Hepatocyte (in vitro differentiated cells): Measurements from ENCODE around the gene CPA5. TPM values are rescaled to one million over a fixed set of nuclear protein-coding genes. Genes with fewer than 3 reads are reported as not detected.

Experiments used
- DNase-seq: peaks from one replicate; pipeline ENCODE4 v3.0.0-alpha.2; 2016; ENCODE audit warnings: low spot score
- H2AFZ ChIP-seq: fragments of 200-600 bp; sonication (generic); 2 replicates; pipeline ENCODE4 v1.6.0; 2016; ENCODE audit warnings: antibody characterized with exemption, mild to moderate bottlenecking
- H3K27ac ChIP-seq: fragments of 200-600 bp; sonication (generic); 2 replicates; pipeline ENCODE4 v1.5.1; 2016; ENCODE audit warnings: mild to moderate bottlenecking
- H3K27me3 ChIP-seq: fragments of 200-600 bp; sonication (generic); 2 replicates; pipeline ENCODE4 v1.6.1; 2016
- H3K36me3 ChIP-seq: fragments of 200-600 bp; sonication (generic); replicated peaks from 2 replicates; pipeline ENCODE4 v1.5.1; 2016; ENCODE audit warnings: low read depth; ENCODE audit not compliant: insufficient read depth
- H3K4me1 ChIP-seq: fragments of 200-600 bp; sonication (generic); 2 replicates; pipeline ENCODE4 v1.5.1; 2016; ENCODE audit warnings: mild to moderate bottlenecking, moderate library complexity; ENCODE audit not compliant: insufficient read depth
- H3K4me2 ChIP-seq: fragments of 200-600 bp; sonication (generic); 2 replicates; pipeline ENCODE4 v1.6.0; 2016
- H3K4me3 ChIP-seq: fragments of 200-600 bp; sonication (generic); 2 replicates; pipeline ENCODE4 v1.5.1; 2016; ENCODE audit warnings: mild to moderate bottlenecking
- H3K79me2 ChIP-seq: fragments of 200-600 bp; sonication (generic); 2 replicates; pipeline ENCODE4 v1.6.0; 2017; ENCODE audit warnings: mild to moderate bottlenecking
- H3K9me2 ChIP-seq: fragments of 200-600 bp; sonication (generic); replicated peaks from 2 replicates; pipeline ENCODE4 v1.6.0; 2017; ENCODE audit warnings: mild to moderate bottlenecking; ENCODE audit not compliant: insufficient read depth
- H3K9me3 ChIP-seq: fragments of 200-600 bp; sonication (generic); 2 replicates; pipeline ENCODE4 v1.5.1; 2016; ENCODE audit warnings: low read depth, mild to moderate bottlenecking
- H4K20me1 ChIP-seq: fragments of 200-600 bp; sonication (generic); 2 replicates; pipeline ENCODE4 v1.6.0; 2016; ENCODE audit warnings: mild to moderate bottlenecking; ENCODE audit not compliant: insufficient read depth, poor library complexity, severe bottlenecking
- CTCF ChIP-seq: fragments of 200-600 bp; sonication (generic); IDR thresholded peaks from 2 replicates; pipeline ENCODE4 v1.5.1; 2016; ENCODE audit warnings: antibody characterized with exemption, mild to moderate bottlenecking; ENCODE audit not compliant: poor library complexity
- EZH2 ChIP-seq: fragments of 200-600 bp; sonication (generic); IDR thresholded peaks from 2 replicates; pipeline ENCODE4 v1.6.1; 2016; ENCODE audit warnings: antibody characterized with exemption, mild to moderate bottlenecking, borderline replicate concordance
- EZH2phosphoT487 ChIP-seq: fragments of 200-600 bp; sonication (generic); IDR thresholded peaks from one replicate; pipeline ENCODE4 v1.6.1; 2018; ENCODE audit warnings: antibody characterized with exemption, mild to moderate bottlenecking, low read depth, moderate library complexity; ENCODE audit not compliant: unreplicated experiment, severe bottlenecking
- WGBS: methylation state at CpG from one replicate; pipeline ENCODE4 v1.1.6; 2016; ENCODE audit warnings: low lambda C conversion rate; ENCODE audit errors: missing lambda C conversion rate; 5-methylcytosine and 5-hydroxymethylcytosine counted together
- polyA plus RNA-seq: library from polyadenylated mRNA; unstranded; fragments of >200 nt; fragmentation: Nextera tagmentation; extraction: Ambion mirVana; gene quantifications from 2 replicates; pipeline ENCODE4 v1.2.1, GENCODE V29; 2016
- total RNA-seq: library from RNA; depleted of rRNA; stranded (reverse); fragments of >200 nt; gene quantifications from 2 replicates; pipeline ENCODE4 v1.2.3, GENCODE V29; 2014

CPA5 gene
- total and polyA plus RNA-seq, 2 experiments from 2014 or later, result 0.30 TPM; not detected in 1

- no peak for DNase-seq
- Histone ChIP-seq H3K27ac (peak overlapping the region; percentile 28), H3K9me2 (no peaks in the 10 kb centered on the region), H4K20me1 (no peaks in the 10 kb centered on the region), H3K4me1 (peaks cover 47% of the 10 kb centered on the region), H3K79me2 (no peaks in the 10 kb centered on the region), H3K27me3 (no peaks in the 10 kb centered on the region), H3K4me2 (no peak overlapping the region), H3K36me3 (no peaks in the 10 kb centered on the region), H2AFZ (no peak overlapping the region), H3K4me3 (no peak overlapping the region), H3K9me3 (no peaks in the 10 kb centered on the region)
- WGBS, result 96% methylated on average over 7 of the region's 7 CpGs
- no peak for TF ChIP-seq CTCF
- no peak for TF ChIP-seq EZH2phosphoT487
- TF ChIP-seq EZH2, result no peak
These were observed 8.6 kb downstream of the CPA5 start for GRCh38 chr7:130353196-130353595.

- 26% methylated on average over 9 of the region's 9 CpGs for WGBS
- peak overlapping the region; percentile 62 for H3K4me2 ChIP-seq
These were observed 11.7 kb downstream of the CPA5 start for GRCh38 chr7:130356121-130356875.

GRCh38 chr7:130356876-130357611 lies 12.4 kb downstream of the CPA5 start:
- Histone ChIP-seq H3K4me3 (no peak overlapping the region), H3K4me1 (peaks cover 27% of the 10 kb centered on the region), H3K9me2 (no peaks in the 10 kb centered on the region), H3K79me2 (no peaks in the 10 kb centered on the region), H3K27me3 (no peaks in the 10 kb centered on the region), H4K20me1 (no peaks in the 10 kb centered on the region), H3K4me2 (peak overlapping the region; percentile 32), H2AFZ (peak overlapping the region; percentile 14), H3K27ac (peak overlapping the region; percentile 97), H3K9me3 (no peaks in the 10 kb centered on the region), H3K36me3 (no peaks in the 10 kb centered on the region)
- DNase-seq, result peak; percentile 73
- TF ChIP-seq CTCF (no peak), EZH2 (no peak), EZH2phosphoT487 (no peak)
- 79% methylated on average over 16 of the region's 16 CpGs for WGBS

More at GRCh38 chr7:130356121-130356875, 11.7 kb downstream of the CPA5 start:
- Histone ChIP-seq H3K9me2 (no peaks in the 10 kb centered on the region), H3K9me3 (no peaks in the 10 kb centered on the region), H2AFZ (peak overlapping the region; percentile 50), H3K36me3 (no peaks in the 10 kb centered on the region), H3K27me3 (no peaks in the 10 kb centered on the region), H3K27ac (peak overlapping the region; percentile 97), H3K4me3 (no peak overlapping the region), H3K4me1 (peaks cover 33% of the 10 kb centered on the region), H4K20me1 (no peaks in the 10 kb centered on the region), H3K79me2 (no peaks in the 10 kb centered on the region)
- TF ChIP-seq EZH2phosphoT487 (no peak), CTCF (no peak), EZH2 (no peak)
- DNase-seq, result peak; percentile 84
